HepG2 (cell line): Measurements from ENCODE around the gene LYPD4. TPM values are rescaled to one million over a fixed set of nuclear protein-coding genes. Genes with fewer than 3 reads are reported as not detected.

ENCODE experiments used
- CAMTA2 ChIP-seq: sonication (generic); formaldehyde crosslinking; IDR thresholded peaks from 2 replicates; pipeline ENCODE4 v1.4.0; 2020; ENCODE audit warnings: mild to moderate bottlenecking, missing genetic modification reagents, borderline replicate concordance
- HDAC6 ChIP-seq: fragments of 200-600 bp; sonication (generic); IDR thresholded peaks from 2 replicates; pipeline ENCODE4 v1.7.0; 2017; ENCODE audit warnings: mild to moderate bottlenecking, antibody characterized with exemption, low read length, low read depth
- HMG20B ChIP-seq: conservative IDR thresholded peaks from 2 replicates; pipeline ENCODE4 v1.6.1; 2016; ENCODE audit warnings: missing genetic modification reagents, missing compliant biosample characterization
- IKZF5 ChIP-seq: IDR thresholded peaks from 2 replicates; pipeline ENCODE4 v1.6.1; 2018; ENCODE audit warnings: missing genetic modification reagents, mild to moderate bottlenecking, missing compliant biosample characterization
- NFE2 ChIP-seq: sonication (generic); formaldehyde crosslinking; IDR thresholded peaks from 2 replicates; pipeline ENCODE4 v1.4.0; 2020; ENCODE audit warnings: missing genetic modification reagents
- POLR2A ChIP-seq, 2 experiments: IDR thresholded peaks; 2 replicates each; pipeline ENCODE4 v1.6.1; 2011; ENCODE audit warnings: low read depth in 2 of 2, low read length in 2 of 2, mild to moderate bottlenecking in 1 of 2, moderate library complexity in 1 of 2; ENCODE audit not compliant: insufficient read depth in 1 of 2
- POLR2AphosphoS5 ChIP-seq: IDR thresholded peaks from 2 replicates; pipeline ENCODE4 v1.6.1; 2012; ENCODE audit warnings: low read depth, low read length
- RBM22 ChIP-seq: fragments of 200-400 bp; formaldehyde crosslinking; optimal IDR thresholded peaks from 2 replicates; pipeline ENCODE3; 2017; ENCODE audit warnings: mild to moderate bottlenecking, low read length, moderate library complexity
- RNF2 ChIP-seq: fragments of 450-650 bp; conservative IDR thresholded peaks from 2 replicates; pipeline ENCODE4 v1.6.1; 2016; ENCODE audit warnings: low read depth
- TAF15 ChIP-seq: fragments of 200-400 bp; formaldehyde crosslinking; IDR thresholded peaks from one replicate; pipeline ENCODE4 v1.6.1; 2018; ENCODE audit warnings: mild to moderate bottlenecking, low read depth, low read length; ENCODE audit not compliant: poor library complexity, severe bottlenecking
- TFDP2 ChIP-seq: sonication (generic); formaldehyde crosslinking; IDR thresholded peaks from 2 replicates; pipeline ENCODE4 v1.4.0; 2020; ENCODE audit warnings: missing genetic modification reagents
- ZBTB14 ChIP-seq: sonication (generic); formaldehyde crosslinking; IDR thresholded peaks from 2 replicates; pipeline ENCODE4 v1.4.0; 2020; ENCODE audit warnings: missing genetic modification reagents
- ZBTB26 ChIP-seq: IDR thresholded peaks from 2 replicates; pipeline ENCODE4 v1.6.1; 2016; ENCODE audit warnings: missing compliant biosample characterization, missing genetic modification reagents, borderline replicate concordance
- ZFP90 ChIP-seq: sonication (generic); formaldehyde crosslinking; IDR thresholded peaks from 2 replicates; pipeline ENCODE4 v1.8.0; 2022; ENCODE audit warnings: missing genetic modification reagents, mild to moderate bottlenecking, inconsistent platforms, borderline replicate concordance
- ZNF468 ChIP-seq: sonication (generic); formaldehyde crosslinking; IDR thresholded peaks from 2 replicates; pipeline ENCODE4 v1.8.0; 2022; ENCODE audit warnings: mild to moderate bottlenecking, moderate library complexity, missing genetic modification reagents
- ZNF512 ChIP-seq: sonication (generic); formaldehyde crosslinking; IDR thresholded peaks from 2 replicates; pipeline ENCODE4 v1.4.0; 2020; ENCODE audit warnings: mild to moderate bottlenecking, missing genetic modification reagents
- ZNF609 ChIP-seq: sonication (generic); formaldehyde crosslinking; IDR thresholded peaks from 2 replicates; pipeline ENCODE4 v1.4.0; 2020; ENCODE audit warnings: mild to moderate bottlenecking, missing genetic modification reagents, borderline replicate concordance
- polyA plus RNA-seq, 8 experiments: library from polyadenylated mRNA; depleted of rRNA in 3 of 8; stranded (reverse) in 7 of 8; unstranded in 1 of 8; fragments of >200 nt; fragmentation: Illumina TruSeq in 4 of 8; extraction: Trizol in 4 of 8; gene quantifications; 2 replicates each; pipeline versions ENCODE4 v1.2.1 to v1.2.3, GENCODE V29; 2011 to 2016; ENCODE audit warnings: low read depth in 4 of 8, missing spikeins in 1 of 8, mixed read lengths in 1 of 8; ENCODE audit not compliant: insufficient read depth in 1 of 8
- total RNA-seq, 5 experiments: library from RNA; depleted of rRNA; stranded (reverse); fragments of >200 nt; fragmentation: Illumina TruSeq; extraction: Trizol; gene quantifications; 2 replicates each; pipeline ENCODE4 v1.2.3, GENCODE V29; 2016; ENCODE audit warnings: low read depth in 1 of 5

Gene LYPD4
- total and polyA plus RNA-seq, 2 of the 13 experiments (the other 11 are each of a cell fraction or from before 2014, with no cell fraction given): not detected

GRCh38 chr19:41870401-41870873, 26.0 kb upstream of the LYPD4 start (continued):
- TF ChIP-seq TAF15: no peak
- no peak for TF ChIP-seq ZBTB26 (CRISPR knock-in tag)
- no peak for TF ChIP-seq NFE2 (CRISPR knock-in tag)
- peak; percentile 35; the same call in 1 of the 2 replicates for TF ChIP-seq POLR2AphosphoS5
- TF ChIP-seq HDAC6: no peak
- no peak for TF ChIP-seq ZFP90 (CRISPR knock-in tag)
- TF ChIP-seq IKZF5 (CRISPR knock-in tag): no peak
- no peak for TF ChIP-seq ZNF512 (CRISPR knock-in tag)
- peak; percentile 84 for TF ChIP-seq RBM22
- no peak for TF ChIP-seq ZNF609 (CRISPR knock-in tag)
- TF ChIP-seq RNF2: no peak
- no peak for TF ChIP-seq ZBTB14 (CRISPR knock-in tag)
- no peak for TF ChIP-seq HMG20B (CRISPR knock-in tag)
- no peak for TF ChIP-seq CAMTA2 (CRISPR knock-in tag)
- TF ChIP-seq ZNF468: no peak
- peak in 1 of 2 experiments; percentile 40; a peak in 2 of 4 replicates for TF ChIP-seq POLR2A (IDR thresholded peaks at IDR 0.05; ENCODE audit: insufficient read depth in 1 of 2, low read depth in 2 of 2, low read length in 2 of 2)
- no peak for TF ChIP-seq TFDP2
